HG03066 (cell line): ENCODE data around the gene NMT1.

ENCODE experiments used
- ATAC-seq: cut with Tn5 transposase; IDR thresholded peaks from one replicate; pipeline ENCODE4 v1.9.1; 2021; ENCODE audit warnings: low read depth; ENCODE audit not compliant: unreplicated experiment

Gene NMT1

DNA sequence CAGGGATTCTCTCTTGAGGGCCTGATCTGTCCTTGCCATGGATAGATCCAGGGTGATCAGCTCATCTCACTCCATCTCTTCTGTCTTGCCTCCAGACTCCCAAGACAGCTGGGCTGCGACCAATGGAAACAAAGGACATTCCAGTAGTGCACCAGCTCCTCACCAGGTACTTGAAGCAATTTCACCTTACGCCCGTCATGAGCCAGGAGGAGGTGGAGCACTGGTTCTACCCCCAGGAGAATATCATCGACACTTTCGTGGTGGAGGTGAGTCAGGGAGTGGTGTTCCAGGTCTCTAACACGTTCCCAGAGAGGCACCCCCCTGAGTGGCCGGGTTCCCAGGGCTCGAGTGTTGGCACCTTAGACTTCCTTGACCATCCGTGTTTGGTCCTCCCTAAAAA lies 41.7 kb downstream of the NMT1 start:
- no peak for ATAC-seq

DNA sequence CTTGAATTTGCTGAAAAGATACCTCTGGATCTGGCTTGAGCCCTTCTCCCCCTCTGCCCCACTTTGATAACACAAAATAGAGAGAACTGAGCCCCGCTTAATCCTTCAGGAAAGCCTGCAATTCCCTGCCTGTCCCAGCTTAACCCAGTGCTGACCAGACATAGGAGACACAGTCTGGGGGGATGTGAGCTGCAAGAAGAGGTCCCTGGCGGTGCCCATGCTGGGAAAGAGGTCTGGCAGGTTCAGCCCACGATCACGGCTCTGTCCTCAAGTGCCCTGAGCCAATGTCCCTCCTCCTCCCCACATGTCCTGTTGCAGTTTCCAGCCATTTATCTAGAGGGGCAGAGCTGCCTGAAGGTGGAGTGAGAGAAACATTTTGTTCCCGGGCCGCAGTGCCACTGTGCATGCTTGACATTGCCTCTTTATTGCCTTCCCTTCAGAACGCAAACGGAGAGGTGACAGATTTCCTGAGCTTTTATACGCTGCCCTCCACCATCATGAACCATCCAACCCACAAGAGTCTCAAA lies 42.2 kb downstream of the NMT1 start:
- no peak for ATAC-seq

DNA sequence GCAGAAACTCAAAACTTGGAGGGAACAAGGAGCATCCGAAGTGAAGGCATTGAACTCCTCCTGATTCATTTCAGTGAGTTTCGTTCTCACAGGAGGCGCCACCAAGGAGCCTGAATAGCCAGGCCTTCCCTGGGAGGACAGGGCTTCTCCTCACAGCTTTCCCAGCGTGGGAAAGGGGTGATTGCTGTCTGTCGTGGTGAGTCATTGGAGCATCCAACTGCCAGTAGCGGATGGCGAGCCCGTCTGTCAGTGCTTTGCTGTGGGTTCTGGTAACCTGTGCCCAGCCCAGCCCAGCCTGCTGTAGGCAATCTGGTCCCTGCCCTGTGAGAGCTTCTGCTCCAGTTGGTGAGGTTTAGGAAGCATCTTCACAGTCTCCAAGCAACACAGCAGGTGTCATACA lies 42.9 kb downstream of the NMT1 start:
- no peak for ATAC-seq

DNA sequence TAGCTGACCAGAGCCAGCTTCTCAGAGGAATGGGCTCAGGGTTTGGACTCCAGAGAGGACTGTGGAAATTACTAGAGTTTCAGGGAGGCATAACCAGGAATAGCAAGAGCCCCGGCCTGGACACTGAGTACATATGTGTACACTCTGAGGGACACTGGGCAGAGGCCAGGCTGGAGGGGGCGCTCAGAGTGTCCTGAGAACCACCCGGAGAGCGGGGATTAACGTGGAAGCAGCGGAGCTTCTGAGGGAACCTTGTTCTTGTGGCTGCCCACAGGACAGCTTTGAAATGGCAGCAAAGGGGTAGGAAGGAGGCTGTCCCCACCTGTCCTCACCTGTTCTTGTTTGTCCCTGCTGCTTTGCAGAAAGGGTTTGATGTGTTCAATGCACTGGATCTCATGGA lies 43.4 kb downstream of the NMT1 start:
- no peak for ATAC-seq

DNA sequence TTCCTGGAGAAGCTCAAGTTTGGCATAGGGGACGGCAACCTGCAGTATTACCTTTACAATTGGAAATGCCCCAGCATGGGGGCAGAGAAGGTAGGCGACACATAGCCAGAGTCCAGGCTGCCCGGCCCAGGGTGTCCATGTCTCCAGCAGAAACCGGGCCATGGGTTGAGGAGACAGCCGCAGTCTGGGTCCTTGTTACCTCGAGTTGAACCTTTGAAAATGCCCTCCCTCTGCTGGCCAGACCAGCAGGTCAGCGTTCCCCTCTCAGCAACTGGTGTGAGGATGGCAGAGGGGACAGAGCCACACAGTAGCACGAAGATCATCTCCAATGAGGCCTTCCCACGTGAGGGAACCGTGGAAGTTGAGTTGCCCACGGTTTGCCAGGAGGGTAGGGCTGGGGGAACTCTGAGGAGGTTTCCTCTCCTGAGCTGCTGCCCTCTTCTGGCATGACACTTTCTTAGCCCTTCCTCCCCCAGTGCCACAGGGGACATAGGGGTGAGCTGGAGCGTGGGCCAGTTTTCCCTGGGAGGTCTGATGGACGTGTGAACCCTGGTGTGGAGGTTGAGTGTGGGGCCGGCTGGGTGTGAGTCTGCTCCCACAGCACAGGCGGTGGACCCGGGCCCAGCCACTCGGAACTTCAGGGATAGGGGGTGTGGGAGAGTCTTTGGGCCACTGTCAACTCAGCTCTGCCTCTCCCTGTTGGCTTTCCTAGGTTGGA lies 43.9 kb downstream of the NMT1 start:
- ATAC-seq, result no peak

DNA sequence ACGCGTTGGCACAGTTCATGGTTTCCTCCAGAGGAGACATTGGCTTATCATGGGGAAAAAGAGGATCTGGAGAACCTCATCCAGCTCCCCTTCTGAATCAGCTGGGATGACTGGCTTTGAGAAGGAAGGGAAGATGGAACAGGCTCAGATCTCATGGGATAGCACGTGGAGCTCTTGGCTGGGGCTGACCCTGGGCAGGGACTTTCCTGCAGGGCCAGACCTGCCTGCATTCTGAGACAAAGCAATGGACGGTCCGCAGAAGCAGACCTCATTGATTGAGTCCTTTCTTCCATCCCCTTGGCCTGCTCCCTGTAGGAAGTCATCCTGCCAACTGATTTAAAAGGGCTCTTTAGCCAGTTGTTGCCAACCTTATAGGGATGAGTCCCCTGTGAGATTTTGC lies 45.0 kb downstream of the NMT1 start:
- ATAC-seq, result no peak

DNA sequence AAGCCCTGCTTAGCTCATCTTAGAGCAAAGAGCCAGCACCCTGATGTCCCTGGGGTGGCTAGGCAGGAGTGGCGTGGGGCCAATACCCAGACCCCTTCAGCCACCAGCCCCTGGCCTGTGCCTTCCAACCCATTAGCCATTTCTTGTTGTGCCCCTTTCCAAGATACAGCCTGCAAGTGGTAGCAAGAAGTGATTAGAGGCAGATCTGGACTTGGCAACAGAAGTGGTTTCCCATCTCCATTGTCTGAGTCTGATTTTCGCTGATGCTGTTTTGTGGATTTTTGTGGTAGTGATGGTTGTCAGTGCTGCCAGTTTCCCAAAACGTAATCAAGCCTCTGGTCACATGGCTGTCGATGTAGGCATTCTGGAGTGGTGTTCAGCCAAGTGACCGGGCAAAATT lies 45.5 kb downstream of the NMT1 start:
- no peak for ATAC-seq

DNA sequence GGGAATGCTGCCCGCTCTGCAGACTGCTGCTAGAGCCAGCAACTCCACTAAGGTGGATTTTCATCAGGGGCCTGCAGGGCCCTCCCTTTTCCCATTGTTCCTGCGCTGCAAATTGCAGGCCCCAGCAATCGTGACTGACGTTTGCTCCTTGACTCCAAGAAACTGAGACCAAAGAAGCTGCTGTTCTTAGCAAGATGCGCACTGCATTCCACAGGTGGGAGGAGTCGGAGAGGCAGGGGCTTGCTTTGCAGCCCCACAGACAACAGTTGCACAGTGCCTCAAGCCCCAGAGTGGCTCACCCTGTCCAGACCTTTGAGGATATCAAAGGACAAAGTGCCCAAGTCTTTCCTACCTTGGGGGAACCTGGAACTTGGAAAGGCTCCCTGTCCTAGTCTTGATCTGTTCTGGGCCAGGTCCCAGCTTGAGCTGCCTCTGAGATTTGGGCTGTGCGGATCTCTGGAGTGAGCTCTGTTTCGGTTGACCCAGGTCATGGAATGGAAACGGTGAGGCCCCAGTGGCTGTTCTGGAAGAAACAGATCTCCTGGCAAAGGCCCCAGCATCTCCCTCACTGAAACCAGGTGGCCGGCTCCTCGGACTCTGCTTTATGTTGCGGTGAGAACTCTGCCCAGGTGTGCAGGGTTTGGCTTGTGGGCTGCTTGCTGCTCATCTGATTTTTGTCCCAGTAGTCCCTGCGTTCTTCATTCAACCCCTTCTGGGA lies 46.3 kb downstream of the NMT1 start:
- no peak for ATAC-seq

DNA sequence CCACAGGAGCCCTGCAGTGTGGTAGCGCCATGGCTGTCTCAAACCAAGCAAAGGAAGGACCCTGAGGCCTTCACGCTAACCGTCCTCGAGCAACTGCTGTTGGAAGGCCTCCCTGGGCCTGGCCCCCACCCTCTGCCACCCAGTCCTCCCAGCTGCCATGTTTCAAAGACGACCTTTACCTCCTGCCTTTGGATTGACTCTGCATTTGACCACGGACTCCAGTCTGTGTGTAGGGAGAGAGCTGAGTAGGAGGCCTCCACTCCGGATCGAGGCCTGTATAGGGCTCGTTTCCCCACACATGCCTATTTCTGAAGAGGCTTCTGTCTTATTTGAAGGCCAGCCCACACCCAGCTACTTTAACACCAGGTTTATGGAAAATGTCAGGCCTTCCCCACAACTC lies 46.9 kb downstream of the NMT1 start:
- no peak for ATAC-seq

DNA sequence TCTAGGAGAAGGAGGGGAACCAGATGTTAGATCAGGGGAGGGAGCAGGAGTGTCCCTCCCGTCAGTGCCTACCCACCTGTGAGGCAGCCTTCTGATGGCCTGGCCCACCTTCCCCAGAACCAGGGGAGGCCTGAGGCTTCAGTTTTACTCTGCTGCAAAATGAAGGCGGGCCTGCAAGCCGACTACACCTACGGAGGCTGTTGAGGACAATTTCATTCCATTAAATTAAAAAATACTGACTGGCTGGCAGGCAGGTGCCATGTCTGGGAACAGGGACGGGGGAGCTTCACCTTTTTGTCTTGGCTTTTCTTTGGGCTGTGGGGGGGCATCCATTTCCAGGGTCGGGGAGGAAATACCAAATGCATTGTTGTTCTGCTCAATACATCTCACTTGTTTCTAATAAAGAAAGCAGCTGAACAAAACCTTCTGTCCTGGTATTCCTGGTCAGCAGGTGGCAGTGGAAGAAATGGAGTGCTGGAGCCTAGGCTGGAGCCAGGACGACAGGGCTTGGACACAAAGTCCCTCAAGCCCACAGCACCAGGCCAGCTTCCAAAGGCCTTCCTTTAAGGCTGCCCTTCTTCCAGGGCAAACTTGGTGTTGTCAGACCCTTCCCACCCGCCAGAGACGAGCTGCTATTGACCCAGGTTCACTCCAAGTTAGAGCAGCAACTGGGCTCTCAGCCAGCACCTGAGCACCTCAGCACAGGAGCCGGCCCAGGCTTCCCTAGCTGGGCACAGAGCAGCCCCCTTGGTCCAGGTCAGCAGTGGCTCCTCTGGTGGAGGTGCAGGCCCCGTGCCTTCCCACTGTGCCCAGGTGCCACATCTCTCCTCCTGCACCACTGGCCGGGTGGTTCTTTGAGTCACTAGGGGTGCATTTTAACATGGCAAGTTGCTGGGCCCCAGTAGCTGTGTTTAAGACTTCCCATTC lies 47.7 kb downstream of the NMT1 start:
- ATAC-seq, result no peak

DNA sequence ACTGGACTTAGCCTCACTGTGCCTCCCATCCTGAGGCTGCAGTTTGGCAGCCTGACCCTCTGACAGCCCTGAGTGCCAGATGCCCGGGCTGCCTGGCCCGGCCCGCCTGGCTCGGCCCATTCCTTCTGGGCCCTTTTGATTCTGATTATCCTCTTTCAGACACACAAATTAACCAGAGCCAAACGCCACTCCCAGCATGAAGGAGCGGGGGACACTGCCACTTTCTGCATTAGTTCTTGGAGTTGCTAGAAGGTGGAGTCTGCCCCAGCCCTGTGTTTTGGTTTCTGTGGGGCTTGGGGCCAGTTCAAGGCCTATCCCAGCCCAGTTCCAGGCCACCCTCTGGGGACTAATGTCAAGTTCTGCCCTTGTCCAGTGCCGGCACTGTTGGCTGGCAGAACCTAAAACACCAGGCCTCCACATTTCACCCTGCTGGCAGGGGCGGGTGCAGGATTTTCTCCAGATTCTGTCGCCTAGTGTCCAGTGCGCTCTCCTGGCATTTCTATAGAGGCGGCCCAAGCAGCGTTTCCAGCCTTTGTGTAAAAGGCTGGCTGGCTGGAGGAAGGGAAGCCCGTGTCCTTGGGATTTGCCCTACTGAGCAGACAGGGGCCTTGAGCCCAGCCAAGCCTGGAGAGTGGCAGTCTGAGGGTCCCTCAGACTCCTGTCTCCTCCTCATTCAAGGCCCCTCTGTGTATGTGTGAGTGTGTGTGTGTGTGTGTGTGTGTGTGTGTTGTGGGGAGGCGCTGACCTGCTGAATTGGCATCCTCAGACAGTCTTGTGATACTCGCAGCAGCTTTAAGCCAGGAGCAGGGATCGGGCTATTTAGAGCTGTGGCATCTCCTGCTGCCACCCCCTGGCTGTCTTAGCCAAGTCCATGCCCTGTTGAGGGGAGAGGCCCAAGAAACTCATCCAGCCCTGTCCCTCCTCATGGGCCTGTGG lies 49.8 kb downstream of the NMT1 start:
- ATAC-seq, result no peak

DNA sequence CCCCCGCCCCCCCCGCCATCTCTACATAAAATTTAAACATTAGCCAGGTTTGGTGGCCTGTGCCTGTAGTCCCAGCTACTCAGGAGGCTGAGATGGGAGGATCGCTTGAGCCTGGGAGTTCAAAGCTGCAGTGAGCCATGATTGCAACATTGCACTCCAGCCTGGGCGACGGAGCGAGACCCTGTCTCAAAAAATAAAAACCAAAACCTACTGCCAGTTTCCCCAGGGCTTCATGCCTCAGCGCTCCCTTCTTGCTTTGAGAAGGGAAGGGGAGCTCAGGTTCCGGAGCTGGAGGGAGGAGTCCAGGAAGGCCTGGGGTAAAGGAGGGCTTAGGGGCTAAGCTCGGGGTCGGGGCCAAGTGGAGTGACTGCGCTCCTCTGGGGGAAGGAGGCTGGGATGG lies 50.7 kb downstream of the NMT1 start:
- no peak for ATAC-seq

DNA sequence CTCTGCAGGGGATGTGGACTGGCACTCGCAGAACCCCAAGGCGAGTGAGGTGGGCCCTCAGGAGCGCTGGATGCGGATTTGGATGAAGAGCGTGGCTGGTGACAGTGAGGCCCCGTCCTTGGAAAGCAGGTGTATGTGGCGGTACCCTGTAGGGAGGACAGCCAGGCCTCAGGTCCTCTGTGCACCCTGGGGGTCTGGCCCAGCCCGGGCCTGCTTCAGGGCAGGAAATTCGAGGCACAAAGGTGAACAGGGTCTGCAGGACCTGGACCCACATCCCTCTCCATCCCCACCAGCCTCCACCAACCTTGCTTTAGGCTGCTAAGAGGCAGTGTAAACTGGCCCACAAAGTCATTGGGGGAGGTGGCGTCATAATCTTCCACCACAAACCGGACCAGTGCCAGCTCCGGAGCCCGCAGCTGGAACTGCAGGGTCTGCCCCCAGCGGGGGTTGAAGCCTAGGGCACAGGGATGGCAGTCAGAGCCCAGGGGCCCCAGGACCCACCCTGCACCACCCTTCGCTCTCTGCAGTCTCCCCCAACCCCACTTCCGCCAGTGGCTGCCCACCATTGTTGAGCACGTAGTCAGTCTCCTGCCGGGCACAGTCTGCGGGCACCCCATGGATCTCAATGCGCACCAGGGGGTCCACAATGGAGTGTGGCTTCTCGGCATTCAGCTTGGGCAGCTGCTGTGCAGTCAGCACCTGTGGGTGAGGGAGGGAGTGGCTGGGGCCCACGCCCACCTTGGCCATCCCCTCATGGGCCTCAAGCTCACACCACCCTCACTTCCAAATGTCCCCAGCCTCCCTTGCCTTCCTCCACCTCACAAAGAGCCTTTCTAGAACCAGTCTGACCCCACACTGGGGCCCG lies 51.7 kb downstream of the NMT1 start:
- ATAC-seq, result no peak

DNA sequence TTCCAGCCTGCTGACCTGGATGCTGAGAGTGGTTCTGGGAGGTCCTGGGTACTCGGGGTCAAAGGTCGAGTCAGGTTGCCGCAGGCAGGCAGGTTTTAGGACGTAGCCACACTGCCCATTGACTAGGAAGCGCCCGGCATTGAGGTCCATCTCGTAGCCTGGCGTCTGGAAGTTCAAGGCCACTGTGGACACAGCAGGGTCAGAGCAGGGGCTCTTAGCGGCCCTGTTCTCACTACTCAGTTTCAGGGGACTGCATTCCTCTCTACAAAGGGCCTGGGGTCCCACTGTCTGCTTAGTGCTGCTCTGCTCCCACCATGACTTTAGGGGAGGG lies 52.3 kb downstream of the NMT1 start:
- ATAC-seq, result no peak

DNA sequence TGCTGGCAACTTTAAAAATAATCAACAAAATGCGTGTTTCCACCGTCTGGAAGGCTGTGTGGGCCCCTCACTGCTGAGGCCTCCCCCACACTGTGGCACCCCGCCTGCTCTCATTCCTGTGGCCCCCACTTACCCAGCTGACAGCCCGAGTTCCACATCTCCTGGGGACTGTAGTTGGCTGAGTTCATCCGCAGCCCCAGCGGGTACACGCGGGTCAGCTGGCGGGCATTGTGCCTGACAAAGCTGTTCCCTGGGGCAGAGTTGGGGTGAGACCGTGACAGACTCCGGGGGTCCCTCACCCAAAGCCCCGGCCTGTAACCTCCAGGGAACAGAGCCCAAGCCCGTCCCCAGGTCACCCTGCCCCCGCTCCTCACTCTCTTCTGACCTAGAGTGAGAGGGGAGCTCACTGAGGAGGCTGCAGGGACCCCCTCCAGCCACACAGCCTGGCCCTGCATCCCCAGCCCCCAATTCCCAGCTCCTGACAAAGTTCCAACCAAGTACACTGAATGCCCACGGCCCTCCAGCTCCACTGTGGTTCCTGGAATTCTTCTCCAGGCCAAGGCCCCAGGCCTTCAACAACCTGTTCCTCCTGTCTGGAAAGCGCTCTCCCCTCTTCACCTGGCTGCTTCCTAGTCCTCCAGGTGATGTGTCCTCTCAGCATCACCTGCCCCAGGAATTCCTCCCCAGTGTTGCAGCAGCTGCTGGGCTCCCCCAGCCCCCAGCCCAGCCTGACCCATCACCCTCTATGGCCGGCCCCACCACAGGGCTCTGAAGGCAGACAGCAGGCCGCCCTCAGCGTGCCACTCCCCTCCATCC lies 53.2 kb downstream of the NMT1 start:
- ATAC-seq, result no peak

DNA sequence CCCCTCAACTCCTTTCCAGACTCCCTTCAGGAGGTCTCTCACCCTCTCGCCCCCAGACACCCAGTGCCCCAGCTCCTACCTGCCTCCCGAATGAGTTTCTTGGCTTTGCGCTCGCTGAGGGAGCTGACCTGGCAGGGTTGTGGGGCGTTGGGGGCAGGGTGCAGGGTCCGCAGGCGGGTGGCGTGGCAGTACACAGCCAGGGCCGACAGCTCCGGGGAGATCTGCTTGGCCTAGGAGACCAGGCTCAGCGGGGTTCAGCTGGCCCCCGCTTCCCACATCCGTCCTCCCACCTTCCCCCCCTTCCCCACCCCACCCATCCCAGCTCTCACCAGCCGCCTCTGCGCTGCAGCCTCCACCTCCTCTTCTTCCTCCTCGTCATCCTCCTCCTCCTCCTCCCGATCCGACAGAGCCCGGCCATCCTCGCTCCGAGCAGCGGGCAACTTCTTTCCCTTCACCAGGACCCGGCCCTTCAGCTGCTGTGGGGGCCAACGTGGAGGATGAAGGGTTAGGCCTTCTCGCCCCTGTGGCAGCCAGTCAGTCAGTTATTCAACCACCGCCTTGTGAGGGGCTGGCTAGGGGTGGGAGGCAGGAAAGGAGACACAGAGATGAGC lies 54.0 kb downstream of the NMT1 start:
- no peak for ATAC-seq

DNA sequence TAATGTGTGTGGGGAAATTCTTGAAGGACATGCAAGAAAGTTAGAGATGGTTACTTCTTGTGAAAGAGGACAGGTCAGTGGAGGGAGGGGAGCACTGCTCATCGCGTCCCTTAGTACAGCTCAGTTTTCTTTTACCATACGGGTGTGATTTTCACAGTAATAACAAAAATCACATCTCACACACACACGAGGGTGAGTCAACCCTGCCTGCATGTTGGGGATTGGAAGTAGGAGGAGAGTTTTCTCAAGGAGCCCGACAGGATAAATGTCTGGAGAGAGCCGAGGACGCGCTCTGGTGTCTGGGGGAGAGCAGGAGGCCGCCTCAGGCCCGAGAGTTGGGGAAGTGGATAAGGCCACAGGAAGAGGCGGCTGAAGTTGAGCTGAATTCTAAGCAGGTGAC lies 54.8 kb downstream of the NMT1 start:
- ATAC-seq, result no peak

DNA sequence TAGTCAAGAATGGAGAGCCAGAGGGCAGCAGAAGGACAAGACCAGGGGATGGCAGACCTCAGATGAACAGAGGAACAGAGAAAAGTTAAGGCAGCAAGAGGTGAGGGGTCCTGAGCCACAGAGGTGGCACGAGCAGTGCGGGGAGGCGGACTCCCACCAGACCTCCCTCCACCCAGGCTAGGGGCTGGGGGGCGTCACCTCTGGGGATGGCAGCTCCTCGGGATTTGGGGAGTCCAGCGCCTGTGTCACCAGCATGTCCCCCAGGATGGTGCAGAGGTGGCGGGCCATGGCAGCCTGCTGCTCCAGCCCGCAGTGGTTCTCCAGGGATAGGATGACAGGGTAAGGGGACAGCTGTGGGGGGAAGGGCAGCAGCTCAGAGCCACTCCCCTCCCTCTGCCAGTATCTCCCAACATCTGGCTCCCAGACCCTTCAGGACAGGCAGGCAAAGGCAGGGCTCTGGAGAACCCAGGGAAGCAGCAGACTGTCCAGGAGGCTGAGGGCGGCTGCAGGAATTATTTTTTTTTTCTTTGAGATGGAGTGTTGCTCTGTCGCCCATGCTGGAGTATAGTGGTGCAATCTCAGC lies 55.4 kb downstream of the NMT1 start:
- ATAC-seq, result no peak
